Ishikawa (cell line): ENCODE measurements around the gene MUC5B.

Experiments
- CEBPB ChIP-seq: IDR thresholded peaks from 2 replicates; pipeline ENCODE4 v1.6.1; 2012
- CREB1 ChIP-seq: IDR thresholded peaks from 2 replicates; pipeline ENCODE4 v1.6.1; 2012; ENCODE audit warnings: low read depth
- EGR1 ChIP-seq: IDR thresholded peaks from 2 replicates; pipeline ENCODE4 v1.6.1; 2012
- EP300 ChIP-seq: IDR thresholded peaks from 2 replicates; pipeline ENCODE4 v1.6.1; 2012; ENCODE audit warnings: borderline replicate concordance
- FOXM1 ChIP-seq: IDR thresholded peaks from 2 replicates; pipeline ENCODE4 v1.6.1; 2012; ENCODE audit warnings: low read depth, borderline replicate concordance
- MAX ChIP-seq: IDR thresholded peaks from 2 replicates; pipeline ENCODE4 v1.6.1; 2012
- NFIC ChIP-seq: IDR thresholded peaks from 2 replicates; pipeline ENCODE4 v1.6.1; 2012
- RAD21 ChIP-seq: IDR thresholded peaks from 2 replicates; pipeline ENCODE4 v1.6.1; 2012; ENCODE audit warnings: low read depth
- REST ChIP-seq: IDR thresholded peaks from 2 replicates; pipeline ENCODE4 v1.6.1; 2012; ENCODE audit warnings: low read depth, mild to moderate bottlenecking
- TAF1 ChIP-seq: IDR thresholded peaks from 2 replicates; pipeline ENCODE4 v1.6.1; 2012; ENCODE audit warnings: low read depth, mild to moderate bottlenecking
- TCF12 ChIP-seq: IDR thresholded peaks from 2 replicates; pipeline ENCODE4 v1.6.1; 2012; ENCODE audit warnings: low read depth
- USF1 ChIP-seq: IDR thresholded peaks from 2 replicates; pipeline ENCODE4 v1.6.1; 2012
- YY1 ChIP-seq: IDR thresholded peaks from 2 replicates; pipeline ENCODE4 v1.6.1; 2012; ENCODE audit warnings: low read depth
- ZBTB7A ChIP-seq: IDR thresholded peaks from 2 replicates; pipeline ENCODE4 v1.6.1; 2012; ENCODE audit warnings: low read depth

Gene MUC5B

GRCh38 chr11:1285316-1285744, 62.5 kb downstream of the MUC5B start:
- no peak for TF ChIP-seq CEBPB
- no peak for TF ChIP-seq REST
- TF ChIP-seq USF1, result no peak
- TF ChIP-seq EP300, result no peak
- TF ChIP-seq RAD21, result no peak
- no peak for TF ChIP-seq TCF12

- TF ChIP-seq MAX (no peak), EGR1 (no peak), TAF1 (no peak), YY1 (no peak), NFIC (no peak), USF1 (no peak)
These were observed 63.0 kb downstream of the MUC5B start for GRCh38 chr11:1285876-1286275.

GRCh38 chr11:1287928-1288327, 65.1 kb downstream of the MUC5B start:
- no peak for TF ChIP-seq TAF1
- no peak for TF ChIP-seq MAX
- TF ChIP-seq NFIC, result no peak
- no peak for TF ChIP-seq CEBPB
- no peak for TF ChIP-seq REST
- no peak for TF ChIP-seq FOXM1
- no peak for TF ChIP-seq RAD21
- no peak for TF ChIP-seq TCF12
- TF ChIP-seq ZBTB7A, result no peak
- no peak for TF ChIP-seq USF1
- no peak for TF ChIP-seq EGR1
- no peak for TF ChIP-seq YY1

GRCh38 chr11:1288426-1289151, 65.7 kb downstream of the MUC5B start:
- no peak for TF ChIP-seq CEBPB
- no peak for TF ChIP-seq EP300
- TF ChIP-seq MAX, result no peak
- TF ChIP-seq EGR1, result no peak
- TF ChIP-seq RAD21, result no peak
- TF ChIP-seq CREB1, result no peak
- TF ChIP-seq ZBTB7A, result no peak
- no peak for TF ChIP-seq TCF12
- TF ChIP-seq REST, result no peak
- no peak for TF ChIP-seq FOXM1
- TF ChIP-seq NFIC, result no peak
- TF ChIP-seq USF1, result no peak
